HG03108 (cell line): ENCODE measurements around the gene KIRREL3.

ENCODE experiments used
- ATAC-seq: cut with Tn5 transposase; IDR thresholded peaks from one replicate; pipeline ENCODE4 v1.9.1; 2021; ENCODE audit warnings: moderate library complexity; ENCODE audit not compliant: unreplicated experiment

KIRREL3 gene

DNA sequence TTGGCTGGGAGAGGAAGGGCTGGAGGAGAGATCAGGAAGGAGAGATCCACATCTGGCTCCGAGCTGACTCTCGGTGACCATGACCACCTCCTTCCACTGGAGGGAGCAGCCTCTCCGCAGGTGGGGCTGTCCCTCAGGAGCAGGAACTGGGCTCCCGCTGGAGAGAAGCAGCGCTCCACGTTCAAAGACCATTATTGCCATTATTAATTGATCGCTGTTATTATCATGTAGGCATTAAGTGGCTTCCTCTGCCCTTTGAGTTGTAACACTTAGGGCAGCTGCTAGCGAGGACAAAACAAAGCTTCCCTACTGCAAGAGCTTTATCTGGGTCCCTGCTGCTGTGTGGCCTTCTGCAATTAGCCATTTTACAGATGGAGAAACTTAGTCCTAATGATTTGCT is 393.2 kb downstream of the KIRREL3 start:
- ATAC-seq = no peak

DNA sequence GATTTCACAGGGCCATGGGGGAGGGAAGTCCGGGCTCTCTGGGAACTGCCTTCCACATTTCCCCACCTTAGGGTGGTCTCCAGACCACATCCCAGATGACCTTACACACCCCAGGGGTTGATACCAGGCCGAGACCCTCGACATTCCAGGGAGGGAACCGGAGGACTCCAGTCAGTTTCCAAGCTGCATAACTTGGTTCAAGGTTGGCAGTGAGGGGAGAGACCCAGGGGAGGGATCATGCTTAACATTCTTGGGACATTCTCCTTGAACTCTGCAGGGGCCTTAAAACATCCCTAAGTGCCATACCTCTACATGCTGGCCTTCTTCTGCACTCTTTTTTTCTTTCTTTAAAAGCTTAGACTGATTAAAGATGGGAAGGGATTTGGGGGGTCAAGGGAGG is 394.1 kb downstream of the KIRREL3 start:
- no peak for ATAC-seq

DNA sequence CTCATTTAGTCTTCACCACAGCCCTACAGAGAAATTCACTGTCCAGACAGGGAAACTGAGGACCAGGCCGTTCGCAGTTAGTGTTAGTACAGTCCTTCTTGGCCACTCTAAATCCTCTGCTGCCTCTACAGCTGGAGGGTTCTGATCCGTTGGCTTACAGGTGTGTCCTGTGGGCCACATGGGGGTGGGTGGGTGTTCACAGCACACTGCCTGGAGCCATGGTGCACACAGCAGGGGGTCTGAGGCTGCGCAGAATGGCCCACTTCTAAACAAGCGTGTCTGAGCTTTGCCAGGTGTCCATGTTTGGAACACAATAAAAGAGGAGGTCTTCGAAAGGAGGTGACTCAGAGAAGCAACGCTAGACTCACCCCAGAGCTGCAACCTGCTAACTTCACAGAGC is 396.1 kb downstream of the KIRREL3 start:
- no peak for ATAC-seq

DNA sequence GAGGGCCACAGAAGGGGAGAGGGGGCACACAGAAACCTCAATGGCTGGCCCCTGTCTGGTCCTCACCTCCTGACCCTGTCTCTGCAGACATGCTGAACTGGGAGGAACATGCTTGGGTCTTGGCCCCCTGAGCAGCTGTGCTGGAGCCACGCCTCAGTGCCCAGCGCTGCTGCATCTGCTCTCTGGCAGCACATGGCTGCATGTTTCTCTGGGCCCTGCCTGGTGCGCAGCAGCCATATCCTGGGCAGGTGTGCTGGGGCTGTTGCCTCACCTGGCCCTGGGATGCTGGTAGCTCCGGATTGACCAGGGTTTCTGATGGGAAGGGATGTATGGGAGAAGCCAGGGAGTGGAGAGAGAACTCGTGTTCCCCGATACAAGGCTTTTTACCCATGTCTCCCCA is 397.1 kb downstream of the KIRREL3 start:
- ATAC-seq = no peak

DNA sequence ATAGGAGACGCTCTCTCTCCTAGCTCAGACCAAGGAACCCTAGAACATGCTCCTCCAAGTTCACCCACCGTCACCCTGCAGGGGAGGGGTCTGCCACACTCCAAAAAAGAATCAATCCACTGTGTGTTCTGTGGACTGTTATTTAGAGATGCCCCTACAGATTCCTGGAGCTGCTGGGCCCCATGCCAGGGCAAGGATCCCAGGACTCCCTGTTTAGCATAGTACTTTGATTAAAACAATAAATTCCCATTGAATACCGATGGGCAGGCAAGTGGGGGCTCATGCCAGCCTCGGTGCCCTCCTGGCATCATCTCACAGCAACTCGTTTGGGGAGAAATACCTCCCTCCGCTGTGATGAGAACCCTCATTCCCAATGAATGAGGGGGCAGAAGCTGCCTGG is 397.6 kb downstream of the KIRREL3 start:
- no peak for ATAC-seq

DNA sequence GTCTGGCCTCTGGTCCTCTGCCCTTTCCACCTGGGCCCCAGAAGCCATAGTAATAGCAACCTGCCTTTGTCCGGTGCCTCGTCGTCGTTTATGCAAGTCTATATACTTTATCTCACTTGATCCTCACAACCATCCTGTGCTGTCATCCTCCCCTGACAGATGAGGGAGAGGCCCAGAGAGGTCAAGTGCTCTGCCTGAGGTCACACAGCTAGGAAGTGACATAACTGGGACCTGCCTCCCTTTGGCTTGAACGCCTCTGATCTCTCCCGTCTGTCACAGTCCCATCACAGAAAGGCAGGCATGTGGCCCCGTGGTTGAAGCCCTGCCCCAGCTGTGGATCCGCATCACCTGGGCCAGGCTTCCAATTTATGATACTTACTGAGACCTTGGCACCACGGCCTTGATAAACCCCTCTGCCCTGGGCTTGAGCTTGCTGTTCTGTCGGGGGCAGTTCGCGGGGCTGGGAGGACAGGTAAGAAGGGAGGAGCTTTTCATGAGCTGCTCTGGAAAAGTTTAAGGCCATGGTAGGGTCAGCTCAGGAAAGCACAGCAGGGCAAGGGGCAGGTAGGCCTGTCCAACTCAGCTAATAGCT is 398.1 kb downstream of the KIRREL3 start:
- no peak for ATAC-seq

DNA sequence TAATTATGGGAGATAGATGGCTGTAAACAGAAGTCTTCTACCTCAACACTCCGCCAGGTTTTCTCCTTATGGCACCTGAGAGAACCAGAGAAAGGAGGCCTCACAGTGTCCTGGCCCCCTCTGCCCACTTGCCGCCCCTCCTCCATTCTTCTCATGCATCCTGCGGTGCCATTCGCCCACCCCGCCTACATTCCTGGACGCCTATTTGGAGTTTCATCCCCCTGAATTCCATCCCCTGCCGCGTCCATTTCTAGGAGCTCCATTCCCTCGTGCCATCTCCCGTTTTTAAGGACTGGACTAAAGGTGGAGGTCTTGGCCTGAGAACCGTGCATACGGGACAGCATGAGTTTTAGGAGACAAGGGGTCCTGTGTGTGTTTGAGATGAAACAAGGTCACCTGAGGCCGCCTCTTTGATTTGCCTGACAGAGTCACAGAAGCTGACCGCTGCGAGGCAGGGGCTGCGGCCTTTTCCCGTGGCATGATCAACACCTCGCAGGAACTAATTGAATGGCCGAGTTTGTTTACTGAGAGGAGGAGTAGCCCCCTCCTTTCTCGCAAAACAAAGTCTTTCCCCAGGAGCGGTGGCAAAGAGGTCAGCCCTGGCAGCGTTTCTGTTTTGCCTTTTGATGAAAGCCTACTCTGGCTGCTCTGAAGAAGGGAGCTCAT is 398.9 kb downstream of the KIRREL3 start:
- no peak for ATAC-seq

DNA sequence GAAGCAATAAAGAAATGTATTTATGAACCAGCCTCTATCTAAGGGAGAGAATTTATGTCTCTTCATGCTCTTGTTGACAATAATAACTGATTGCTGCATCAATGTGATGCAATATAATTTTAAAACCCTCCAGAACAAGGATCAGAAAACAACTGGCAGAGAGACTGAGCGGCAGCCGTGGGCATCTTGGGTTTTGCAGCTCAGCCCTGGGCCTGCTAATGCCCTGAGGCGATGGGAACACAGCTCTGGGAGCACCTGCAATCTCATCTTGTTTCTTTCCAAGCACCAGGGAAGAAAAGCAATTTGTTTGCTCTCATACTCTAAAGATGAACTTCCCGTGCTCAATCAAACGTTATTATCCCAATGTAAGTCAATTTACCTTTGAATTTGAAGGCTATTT is 399.4 kb downstream of the KIRREL3 start:
- no peak for ATAC-seq

DNA sequence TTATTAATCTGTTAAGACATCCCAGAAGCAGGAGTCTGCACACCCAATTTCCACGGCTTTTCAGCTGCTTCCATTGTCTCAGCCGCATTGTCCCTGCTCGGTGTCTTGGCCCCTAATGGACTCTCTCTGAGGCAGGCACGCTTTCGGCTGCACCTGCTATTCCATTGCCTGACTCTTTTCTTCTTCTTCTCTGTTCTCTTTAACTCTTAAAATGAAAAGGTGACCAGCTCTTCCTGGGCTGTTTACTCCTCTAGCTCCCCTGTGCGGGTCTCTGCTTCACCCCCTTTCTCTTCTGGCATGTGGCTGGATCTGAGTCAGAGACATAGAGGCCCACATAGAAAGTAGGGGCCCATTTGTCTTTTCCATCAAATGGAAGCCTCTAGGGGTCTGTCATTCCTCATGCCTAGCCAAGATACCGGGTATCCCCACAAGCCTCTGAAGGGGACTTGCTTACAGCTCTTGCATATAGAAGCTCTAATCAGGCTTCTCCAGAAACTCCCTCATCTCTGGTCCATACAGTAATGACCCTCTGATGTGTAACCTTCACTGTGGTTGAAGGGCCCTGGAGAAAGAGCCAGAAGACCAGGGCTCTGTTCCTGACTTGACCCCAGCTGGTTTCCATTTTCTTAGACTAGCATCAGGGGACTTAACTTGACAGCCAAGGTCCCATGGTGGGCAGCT is 401.2 kb downstream of the KIRREL3 start:
- ATAC-seq = no peak

DNA sequence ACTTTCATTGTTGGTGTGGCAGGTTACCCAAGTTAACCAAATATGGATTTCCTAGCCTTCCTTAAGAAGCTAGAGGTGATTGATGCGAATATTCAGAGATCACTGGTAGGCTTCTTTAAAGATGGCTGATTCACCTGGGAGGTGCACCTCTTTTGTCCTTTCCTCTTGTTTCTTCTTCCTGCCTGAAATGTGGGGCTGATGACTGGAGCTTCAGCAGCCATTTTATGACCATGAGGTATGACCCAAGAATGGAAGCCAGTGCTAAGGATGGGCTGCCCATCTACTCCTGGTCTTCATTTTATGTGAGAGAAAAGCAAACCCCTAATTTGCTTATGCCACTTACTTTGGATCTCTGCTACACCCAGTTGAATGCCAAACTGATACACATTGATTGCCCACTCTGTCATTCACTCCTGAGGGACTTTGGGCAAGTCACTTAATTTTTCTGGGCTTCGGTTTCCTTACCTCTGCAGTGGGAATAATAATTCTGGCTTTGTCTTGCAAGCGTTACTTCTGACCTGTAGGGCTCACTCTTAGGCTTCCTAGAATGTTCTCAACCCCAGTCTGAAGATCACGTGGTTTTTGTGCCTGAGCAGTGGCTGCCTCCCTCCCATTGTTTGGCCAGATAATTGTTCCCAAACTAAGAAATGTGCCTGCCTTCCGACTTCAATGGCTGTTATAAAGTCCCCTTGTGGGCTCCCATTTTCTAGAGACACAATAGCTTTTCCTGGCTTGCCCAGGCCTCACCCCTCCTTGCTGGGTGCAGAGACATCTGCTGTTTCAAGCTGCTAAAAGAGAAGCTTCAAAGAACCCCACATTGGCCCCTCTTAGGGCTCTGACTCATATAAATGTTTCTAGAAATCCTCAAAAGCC is 402.0 kb downstream of the KIRREL3 start:
- ATAC-seq = no peak

DNA sequence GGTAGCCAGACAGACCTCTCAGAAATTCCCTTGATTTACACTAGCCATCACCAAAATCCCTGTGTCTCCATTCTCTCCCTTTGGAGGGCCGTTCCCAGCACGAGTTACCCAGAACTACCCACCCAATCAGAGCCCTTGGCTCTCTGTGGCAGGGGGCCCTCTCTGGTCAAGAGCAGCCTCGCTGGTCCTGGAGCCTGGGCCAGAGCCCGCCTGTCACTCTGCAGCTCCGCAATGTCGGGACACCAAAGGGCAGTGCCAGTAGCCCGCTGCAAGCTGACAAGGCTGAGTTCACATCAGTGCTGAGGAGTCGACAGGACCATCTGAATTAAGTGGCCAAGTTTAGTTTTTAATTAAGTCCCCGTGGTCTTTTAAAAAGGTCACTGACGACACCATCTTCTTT is 403.5 kb downstream of the KIRREL3 start:
- no peak for ATAC-seq

DNA sequence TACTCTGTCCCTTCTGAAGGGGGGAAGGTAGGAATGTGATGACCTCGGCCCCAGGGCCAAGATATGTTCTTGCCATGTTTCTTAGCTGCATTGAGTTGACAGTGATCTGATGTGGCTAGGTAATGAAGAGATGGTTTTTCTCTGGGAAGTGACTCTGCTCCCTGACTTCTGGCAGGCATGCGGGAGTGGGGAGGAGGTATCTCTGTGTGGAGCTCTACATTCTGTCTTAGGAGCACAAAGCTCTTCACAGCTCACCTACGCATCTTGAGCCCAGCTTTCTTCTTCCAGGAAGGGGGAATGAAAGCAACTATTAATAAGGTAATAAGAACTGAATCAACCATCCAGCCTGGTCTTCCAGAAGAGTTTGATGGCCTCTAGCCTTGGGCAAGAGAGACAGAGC is 404.1 kb downstream of the KIRREL3 start:
- no peak for ATAC-seq

DNA sequence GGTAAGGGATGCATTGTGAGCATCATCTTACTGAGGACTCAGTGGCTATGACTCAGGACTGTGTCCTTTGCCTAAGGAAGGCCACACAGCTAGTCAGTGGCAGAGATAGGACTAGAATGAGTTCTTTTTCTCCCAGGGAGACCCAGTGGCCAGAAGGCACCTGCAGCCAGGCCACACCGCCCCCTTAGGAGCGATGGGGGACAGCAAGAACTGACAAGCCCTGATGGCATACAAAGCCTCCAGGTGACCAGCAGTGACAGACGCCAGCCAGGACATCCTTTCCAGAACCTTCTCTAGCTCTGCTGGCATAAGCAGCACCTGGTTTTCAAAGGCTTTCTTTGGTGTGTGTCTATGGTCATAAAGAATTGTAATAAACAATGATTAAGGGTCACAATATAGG is 405.0 kb downstream of the KIRREL3 start:
- no peak for ATAC-seq

DNA sequence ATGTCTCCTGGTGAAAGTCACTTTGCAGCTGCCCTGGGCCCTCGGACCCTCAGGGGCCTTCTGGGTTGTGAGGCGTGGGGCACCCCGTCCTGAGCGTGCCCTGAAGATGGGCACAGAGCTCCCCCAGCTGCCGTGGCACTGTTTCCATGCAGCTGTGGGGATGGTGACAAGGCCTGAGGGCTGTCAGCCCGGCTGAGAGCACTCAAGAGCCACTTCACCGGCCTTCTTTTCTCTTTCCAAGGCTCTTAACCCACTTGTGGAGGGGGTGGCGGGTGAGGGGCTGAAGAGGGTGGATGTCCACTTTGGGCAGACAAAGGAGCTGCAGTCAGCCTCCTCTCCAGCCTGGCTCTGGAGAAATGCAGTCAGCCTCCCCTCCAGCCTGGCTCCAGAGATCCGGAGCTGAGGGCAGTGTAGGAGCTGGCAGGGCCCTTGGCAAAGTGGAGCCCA is 405.6 kb downstream of the KIRREL3 start:
- ATAC-seq = no peak

DNA sequence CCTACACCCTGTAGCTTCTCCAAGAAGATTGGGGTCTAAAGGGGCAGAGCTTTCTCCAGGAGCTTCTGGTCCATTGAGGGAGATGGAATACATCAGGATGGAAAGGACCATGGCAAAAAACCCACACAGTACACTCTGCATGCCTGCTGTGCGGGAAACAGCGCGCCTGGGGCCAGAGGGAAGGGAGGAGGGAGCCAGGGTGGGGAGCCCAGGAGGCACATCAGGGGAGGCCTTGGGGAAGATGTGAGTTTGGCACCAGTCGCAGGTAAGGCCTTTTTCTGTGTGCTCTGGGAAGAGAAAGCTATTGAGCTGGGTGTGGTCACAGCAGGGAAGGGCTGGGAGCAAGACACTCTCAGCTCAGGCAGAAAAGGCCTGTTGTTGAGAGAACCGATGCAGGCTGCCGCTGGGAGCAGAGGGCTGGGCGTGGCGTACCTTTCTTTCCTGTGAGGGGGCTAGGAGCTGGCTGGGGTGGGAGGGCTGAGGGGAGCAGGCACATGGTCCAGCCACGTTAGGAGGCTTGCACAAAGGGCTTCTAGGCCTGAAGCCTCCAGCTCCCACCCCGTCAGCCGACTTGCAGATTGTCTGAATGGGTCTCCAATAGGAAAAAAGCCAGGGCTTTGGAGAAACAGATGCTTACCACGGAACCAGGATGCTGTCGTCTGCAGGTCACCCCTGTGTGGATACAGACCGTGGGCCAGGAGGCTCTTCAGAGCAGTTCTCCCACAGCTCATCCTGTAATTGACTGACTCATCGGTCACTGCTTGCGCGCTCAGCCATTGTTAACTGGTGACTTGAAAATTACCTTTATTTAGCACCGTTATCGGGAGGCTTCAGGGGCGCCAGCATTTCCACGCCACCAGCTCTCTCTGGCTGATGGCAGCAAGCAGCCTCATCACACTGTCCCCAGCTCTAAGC is 407.8 kb downstream of the KIRREL3 start:
- ATAC-seq = no peak

DNA sequence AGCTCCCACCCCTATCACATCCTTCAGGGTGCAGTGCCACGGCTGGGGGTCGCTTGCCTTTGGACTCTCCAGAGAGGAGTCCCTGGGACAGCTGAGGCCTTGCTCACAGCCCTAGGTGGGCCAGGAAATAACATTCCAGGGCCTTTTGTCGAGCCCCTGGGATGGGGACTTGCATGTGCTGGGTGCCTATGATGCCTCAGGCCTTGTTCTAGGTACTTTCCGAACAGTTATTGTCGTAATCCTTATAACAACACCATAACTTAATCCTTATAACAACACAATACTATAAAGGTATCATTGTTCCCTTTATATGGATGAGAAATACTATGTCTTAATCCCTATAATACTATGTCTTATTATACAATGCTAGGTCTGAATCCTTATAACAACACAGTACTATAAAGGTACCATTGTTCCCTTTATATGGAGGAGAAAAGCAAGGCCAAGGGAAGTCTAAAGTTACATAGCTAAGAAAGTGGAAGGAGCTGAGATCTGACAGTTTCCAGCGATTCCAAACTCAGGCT is 408.5 kb downstream of the KIRREL3 start:
- ATAC-seq = no peak

DNA sequence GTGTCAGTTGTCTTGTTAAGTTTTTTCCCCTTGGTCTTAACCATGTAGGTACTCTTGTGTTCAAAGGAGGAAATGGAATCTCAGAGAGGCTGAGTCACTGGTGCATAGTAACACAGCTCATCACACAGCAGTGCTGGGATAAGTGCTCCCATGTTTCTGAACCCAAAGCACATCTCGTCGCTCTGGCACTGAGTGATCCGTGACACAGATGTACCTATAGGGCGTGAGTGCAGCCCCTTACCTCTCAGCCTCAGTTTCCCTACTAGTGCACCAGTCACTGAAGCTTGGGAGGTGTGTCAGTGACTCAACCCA is 411.1 kb downstream of the KIRREL3 start:
- ATAC-seq = no peak

DNA sequence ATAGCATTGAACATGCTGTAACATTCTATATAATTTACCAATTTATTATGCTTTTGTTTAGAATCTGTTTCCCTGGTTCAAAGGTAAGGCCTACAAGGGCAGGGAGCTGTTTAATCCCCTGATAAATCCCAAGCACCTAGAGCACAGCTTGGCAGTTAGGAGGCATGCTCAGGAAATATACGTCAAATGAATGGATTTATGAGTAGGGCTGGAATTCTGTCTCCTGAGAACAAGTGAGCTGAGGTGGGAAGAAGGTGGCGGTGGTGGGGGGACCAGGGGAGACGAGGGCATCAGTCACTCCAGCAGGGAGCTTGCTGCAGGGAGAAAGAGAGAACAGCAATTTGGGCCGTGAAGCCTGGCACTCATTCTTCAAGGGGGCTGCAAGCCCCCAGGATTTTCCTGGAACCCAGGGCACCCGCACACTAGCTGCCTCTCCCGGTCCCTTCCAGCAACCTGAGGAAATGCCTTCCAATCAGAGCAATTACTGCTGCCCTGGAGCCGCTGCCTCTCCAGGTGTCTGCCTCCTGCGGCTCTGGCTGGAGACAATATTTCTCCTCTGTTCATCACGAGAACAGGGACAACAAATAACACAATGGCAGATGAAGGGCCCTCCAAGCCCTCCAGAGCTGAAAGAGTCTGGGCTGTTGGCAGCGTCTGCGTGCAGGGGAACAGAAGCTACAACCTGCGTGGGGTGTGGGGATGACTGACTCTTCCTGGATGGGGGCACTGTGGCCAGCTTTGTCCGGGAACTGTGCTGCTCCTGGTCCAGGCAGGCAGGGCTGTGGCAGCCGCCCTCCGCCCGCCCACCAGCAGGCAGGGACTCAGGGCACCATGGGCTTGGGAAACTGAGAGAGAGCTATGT is 411.7 kb downstream of the KIRREL3 start:
- no peak for ATAC-seq

DNA sequence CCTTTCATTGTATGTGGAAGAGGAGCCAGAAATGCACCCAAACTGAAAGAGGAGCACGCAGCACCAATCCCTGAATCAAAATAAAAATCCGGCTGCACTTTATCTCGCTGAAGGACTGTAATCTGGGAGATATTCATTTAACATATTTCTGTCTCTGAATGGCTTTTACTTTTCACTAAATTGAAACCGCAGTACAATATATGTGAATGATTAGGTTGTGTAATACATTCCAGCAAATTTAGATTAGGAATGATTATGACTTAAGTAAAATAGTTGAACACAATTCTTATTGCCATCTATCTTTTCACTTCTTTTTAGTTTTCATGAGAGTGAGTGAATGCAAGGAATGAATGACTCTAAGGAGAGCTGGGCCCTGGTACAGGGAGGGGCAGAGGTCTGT is 413.0 kb downstream of the KIRREL3 start:
- ATAC-seq = no peak
